ENCODE measurements around the gene GADD45G.

The GADD45G gene

DNA sequence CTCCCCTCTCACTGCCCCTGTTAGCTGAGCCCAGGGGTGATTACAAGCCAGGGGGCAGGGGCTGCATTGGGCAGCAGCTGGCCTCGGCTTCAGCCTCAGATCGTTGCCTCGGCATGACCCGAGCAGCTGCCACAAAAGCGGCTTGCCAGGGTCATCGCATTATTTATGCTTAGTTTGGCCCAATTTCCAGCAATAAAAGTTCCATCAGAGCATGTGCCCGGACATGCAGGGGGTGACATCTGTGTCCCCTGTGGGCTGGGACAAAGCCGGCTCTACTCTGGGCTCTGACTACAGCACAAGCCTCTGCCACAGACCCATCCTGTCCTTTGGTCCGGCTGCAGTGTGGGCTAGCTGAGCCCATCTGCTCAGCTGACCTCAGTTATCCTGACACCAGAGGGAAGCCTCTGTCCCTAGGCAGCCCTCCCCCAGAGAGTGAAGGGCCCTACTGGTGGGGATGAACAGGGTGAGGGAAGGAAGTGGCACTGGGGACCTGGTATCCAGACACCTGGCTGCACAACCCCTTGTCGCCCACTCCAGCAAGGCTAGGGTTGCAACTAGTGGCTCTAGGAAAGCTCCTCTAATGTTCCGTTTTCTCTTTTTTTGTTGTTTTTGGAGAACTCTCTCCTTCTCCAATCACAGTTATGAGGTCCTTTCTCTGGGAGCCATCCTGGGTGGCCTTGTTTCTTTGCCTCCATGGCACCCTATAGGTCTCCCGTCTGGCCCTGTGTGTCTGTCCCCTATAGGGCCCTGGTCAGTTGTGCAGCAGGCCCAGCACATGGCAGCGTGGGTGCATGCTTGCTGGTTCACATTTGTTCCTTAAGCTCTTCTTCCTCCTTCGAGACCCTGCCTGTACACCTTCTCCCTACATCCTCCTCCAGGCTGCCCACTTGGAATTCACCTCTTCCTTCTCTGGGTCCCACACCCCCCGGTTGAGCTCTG is 13.3 kb upstream of the GADD45G start:
- no peak for DNase-seq
- in situ Hi-C loops (cut with MboI; ENCODE audit: low pct_unique_long_range_greater_than_20kb, low sequenced_read_pairs) = loop anchor here (25.0 kb wide), 1 partner anchor 1271 kb away; no protein-coding TSS in a partner anchor

DNA sequence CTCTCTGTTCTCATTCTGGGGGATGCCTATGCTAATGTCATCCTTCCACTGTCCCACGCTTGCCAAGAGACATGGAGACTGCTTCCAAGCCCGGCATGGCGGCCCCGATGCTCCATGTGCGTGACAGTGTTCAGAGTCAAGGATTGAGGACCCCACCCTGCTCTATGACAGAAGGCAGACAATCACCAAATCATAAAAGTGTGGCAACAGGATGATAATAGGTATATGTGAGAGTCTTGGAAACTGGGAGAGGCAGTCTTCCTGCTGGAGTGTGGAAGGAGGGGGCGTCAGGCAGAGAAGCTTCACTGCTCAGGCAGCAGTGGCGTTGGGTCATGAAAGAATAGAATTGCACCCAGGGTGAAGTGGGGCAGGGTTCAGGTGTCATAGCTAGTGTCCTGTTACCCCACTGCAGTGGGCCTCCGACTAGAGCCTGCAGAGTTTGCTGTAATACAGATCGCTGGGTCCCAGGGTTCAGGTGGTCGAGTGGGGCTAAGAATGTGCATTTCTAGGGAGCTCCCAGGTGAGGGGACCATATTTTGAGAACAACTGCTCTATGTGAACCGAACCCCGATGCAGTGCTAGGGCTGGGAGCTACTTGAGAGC is 12.5 kb upstream of the GADD45G start:
- no peak for DNase-seq
- in situ Hi-C loops (cut with MboI; ENCODE audit: low pct_unique_long_range_greater_than_20kb, low sequenced_read_pairs) = loop anchor here (25.0 kb wide), 1 partner anchor 1270 kb away; no protein-coding TSS in a partner anchor

DNA sequence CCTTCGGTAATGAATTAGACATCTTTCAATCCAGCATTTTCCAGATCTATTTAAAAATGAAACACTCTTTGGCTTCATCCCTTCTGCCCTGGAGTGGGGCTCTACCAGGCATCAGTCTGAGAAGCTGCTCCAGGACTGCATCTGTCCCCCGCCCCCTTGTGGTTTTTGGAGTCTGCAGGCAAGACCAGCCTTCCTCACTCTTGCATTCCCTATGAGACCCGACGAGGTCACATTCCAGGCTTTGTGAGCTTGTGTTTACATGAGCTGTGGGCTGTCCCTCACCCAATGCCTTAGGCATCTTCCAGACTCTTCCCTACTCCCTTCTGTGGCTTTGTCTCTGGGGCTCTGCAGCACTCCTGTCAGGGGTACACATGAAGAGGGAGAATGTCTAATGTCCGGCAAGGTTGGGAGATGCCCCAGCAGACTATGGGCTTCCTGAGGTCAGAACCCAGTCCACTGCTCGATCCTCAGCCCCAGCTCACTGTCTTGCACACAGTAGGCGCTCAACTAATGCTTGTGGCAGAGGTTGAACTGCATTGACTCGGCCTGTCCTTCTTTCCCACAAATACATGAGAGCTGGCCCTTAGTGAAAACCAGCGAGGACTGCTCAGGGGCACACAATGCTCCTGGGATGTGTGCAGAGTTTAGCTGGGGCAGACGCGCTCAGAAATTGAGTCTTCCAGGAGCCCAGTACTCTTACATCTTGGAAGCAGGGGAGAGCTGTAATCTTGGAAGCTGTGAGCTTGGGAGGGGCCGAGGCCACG is 11.7 kb upstream of the GADD45G start:
- no peak for DNase-seq
- in situ Hi-C loops (cut with MboI; ENCODE audit: low pct_unique_long_range_greater_than_20kb, low sequenced_read_pairs) = loop anchor here (25.0 kb wide), 1 partner anchor 1269 kb away; no protein-coding TSS in a partner anchor

DNA sequence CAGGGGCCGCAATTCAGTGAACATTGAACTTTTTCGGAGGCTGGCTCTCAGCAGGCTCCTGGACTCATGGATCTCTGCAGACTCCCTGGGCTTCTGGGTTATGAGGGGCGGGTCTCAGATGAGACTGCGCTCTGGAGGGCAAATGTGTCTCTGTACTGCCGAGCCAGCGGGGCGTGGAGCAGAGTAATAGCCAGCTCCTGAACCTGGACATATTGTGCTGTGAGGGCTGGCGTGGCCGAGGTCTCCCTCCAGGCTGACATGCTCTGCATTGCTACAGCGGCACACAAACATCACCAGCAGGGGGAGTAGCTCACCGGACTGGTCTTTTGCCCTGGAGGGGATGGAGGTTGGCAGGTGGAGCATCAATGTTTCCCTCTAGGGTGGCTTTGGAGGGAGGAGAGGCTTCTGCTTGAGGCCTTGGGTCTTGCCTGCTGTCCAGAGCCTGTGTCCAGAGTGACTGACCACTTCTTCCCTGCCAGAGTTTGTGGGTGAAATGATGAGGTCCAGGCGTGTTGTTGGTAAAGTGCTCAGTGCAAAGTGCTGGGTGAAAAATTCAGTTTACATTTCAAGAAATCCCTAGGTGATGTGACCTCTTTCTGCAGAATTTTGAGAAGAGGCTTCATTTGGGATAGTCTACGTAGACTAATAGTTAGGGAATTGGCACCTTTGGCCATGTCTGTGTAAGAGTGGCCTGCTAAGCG is 10.9 kb upstream of the GADD45G start:
- in situ Hi-C loops (cut with MboI; ENCODE audit: low pct_unique_long_range_greater_than_20kb, low sequenced_read_pairs) = loop anchor here (25.0 kb wide), 1 partner anchor 1268 kb away; no protein-coding TSS in a partner anchor
- DNase-seq = peak; percentile 60

DNA sequence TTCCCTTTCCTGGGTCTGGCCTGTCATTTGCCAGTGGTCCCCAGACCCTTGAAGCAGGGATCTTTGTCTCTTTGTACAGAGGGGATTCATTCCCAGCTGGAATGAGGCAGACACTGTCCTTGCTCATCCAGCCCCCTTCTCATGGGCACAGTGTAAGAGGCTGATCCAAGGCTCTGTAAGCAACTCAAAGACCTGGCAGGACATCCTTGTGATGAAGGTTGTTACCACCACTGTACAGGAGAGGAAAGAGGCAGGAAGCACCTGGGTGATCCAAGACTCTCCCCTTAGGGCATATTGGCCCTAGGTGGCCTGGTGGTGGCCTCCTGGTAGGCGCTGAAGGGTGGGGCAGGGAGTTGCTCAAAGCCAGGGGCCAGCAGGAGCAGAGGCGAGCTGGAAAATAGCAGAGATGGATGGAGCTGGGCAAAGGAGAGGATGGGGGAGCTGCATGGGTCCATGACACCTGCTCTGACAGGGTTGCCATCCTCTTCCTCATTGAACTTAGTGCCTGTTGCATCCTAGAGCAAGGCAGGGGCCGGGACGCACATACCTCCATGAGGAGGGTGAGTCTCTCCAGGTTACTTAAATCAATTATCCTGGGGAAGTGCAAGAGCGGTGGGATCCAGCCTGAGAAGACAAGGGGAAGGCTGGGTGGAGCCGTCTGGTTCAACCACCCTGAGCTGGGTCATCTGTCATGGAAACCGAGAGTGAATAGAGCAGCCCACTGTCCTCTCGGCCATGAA is 9.8 kb upstream of the GADD45G start:
- in situ Hi-C loops (cut with MboI; ENCODE audit: low pct_unique_long_range_greater_than_20kb, low sequenced_read_pairs) = loop anchor here (25.0 kb wide), 1 partner anchor 1267 kb away; no protein-coding TSS in a partner anchor
- no peak for DNase-seq

DNA sequence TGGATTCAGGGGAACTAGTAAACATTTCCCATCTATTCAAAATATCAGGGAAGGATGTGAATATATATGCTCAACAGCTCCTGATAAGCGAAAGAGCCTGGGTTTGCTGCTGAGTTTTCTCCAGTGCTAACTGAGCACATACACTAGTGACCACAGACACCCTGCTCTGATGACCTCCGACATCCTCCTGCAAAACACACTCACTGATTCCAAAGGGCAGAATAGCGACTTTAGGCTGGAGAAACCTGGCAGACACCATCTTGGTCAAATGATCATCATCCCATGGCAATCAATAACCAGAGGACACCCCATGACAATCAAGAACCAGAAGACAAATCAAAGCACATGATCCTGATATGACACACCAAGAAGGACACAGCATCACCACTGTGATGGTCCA is 9.2 kb upstream of the GADD45G start:
- DNase-seq = no peak
- in situ Hi-C loops (cut with MboI; ENCODE audit: low pct_unique_long_range_greater_than_20kb, low sequenced_read_pairs) = loop anchor here (25.0 kb wide), 1 partner anchor 1267 kb away; no protein-coding TSS in a partner anchor

DNA sequence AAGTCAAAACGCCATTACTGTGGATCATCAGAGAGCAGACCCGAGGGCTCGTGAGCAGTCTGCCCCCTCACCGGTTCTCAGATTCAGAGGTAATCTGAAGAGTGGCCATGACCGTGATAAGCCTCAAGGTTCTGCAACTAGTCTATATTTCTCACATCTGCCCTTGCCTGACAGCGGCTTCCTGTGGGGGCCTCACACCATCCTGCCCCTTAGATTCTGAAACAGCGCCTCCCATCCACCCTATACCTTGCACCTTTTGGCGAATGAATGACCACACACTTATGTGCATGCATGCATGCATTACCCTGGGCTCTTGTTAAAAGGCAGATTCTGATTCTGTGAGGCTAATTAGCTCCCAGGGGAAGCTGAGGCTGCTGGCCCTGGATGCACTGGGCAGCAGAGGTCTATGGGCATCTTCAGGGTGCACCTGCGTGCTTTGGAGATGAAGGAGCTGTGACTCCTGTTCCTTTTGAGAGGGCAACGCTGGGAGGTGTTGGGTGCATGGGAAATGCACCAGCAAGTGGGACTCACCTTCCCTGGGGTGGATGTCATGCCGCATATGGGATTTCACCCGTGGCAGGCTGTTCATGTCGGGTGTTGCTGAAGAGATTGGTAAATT is 7.8 kb upstream of the GADD45G start:
- DNase-seq = no peak
- in situ Hi-C loops (cut with MboI; ENCODE audit: low pct_unique_long_range_greater_than_20kb, low sequenced_read_pairs) = loop anchor here (25.0 kb wide), 1 partner anchor 1265 kb away; no protein-coding TSS in a partner anchor

DNA sequence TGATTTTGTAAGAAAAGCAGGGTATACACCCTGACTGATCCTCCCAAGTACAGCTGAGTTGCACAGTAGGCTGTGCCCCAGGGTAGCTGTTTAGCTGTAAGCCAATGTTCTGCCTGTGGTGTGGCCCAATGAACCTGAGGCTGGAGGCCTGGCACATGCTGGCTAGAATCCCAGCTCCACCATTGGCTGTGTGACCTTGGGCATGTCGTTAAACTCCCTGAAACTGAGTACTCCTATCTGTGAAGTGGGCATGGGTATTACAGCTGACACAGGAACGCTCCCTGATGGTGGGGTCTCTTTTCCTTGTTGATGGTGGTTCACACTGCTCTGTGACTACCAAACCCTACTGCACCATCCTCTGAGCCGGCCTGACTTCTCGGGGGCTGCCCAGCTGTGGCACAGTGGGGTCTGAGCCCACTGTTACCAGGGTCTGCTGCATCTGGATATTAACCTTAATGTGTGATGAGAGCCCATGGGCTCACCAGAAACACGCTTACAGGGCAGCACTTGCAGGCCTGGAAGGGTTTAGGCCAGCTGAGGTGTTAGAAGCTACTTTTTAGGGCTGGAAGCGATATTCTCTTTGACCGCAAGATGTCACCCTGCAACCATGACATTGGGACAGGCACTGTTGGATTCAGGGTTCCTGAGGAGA is 7.0 kb upstream of the GADD45G start:
- peak; percentile 71 for DNase-seq

DNA sequence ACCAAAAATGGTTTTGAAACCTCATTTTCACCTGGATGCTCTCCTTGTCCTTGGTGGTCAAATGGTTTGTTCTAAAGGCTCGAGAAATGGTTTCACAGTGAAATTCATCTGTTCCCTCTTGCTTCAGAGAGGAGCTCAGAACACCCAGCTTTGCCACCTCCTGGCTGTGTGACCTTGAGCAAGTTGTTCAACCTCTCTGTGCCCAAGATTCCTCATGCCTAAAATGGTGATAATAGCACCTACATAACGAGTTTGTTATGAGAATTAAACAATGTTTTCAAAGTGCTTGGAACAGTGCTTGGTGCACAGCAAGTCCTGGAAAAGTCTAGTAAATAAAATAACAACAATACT is 6.5 kb upstream of the GADD45G start:
- in situ Hi-C loops (cut with MboI; ENCODE audit: low pct_unique_long_range_greater_than_20kb, low sequenced_read_pairs) = loop anchor here (25.0 kb wide), 1 partner anchor 1264 kb away; no protein-coding TSS in a partner anchor
- no peak for DNase-seq

More for the DNA sequence above, 7.0 kb upstream of the GADD45G start:
- in situ Hi-C loops (cut with MboI; ENCODE audit: low pct_unique_long_range_greater_than_20kb, low sequenced_read_pairs) = loop anchor here (25.0 kb wide), 1 partner anchor 1264 kb away; no protein-coding TSS in a partner anchor

DNA sequence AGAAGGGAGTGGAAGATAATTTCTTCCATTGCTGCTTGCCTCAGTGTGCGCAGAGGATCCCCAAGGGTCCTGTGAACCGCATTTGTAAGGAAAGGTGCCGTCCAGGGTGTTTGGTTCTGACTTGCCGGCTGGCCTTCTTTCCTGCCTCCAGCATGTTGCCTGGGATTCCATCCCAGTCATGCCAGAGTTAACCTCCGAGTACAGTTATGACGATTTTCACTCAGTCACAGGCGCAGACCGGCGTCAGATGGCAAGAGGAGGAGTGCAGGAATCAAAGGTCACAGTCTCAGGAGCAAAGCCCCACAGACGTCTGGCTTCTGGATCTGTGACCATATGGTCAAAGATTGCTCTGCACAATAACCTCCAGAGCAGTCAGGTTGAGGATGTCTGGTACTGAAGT is 5.9 kb upstream of the GADD45G start:
- DNase-seq = no peak
- in situ Hi-C loops (cut with MboI; ENCODE audit: low pct_unique_long_range_greater_than_20kb, low sequenced_read_pairs) = loop anchor here (25.0 kb wide), 1 partner anchor 1263 kb away; no protein-coding TSS in a partner anchor

DNA sequence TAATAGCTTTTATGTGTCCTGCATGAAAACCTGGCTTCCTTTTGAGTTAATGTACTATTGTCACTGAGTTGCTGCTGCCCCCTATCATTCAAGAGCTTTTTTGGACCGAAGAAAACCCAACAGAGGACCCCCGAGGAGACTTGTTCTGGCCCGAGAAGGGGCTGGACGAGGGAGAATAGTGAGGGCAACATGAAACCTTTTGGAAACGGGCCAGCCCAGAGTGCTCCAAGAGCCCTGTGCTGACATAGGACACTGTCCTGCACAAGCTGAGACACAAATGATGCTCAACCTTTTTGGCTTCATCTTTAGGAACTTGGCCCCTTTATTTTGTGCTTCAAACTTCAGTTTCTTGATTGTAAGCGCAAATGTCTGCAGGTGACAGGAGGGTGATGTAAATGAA is 4.0 kb upstream of the GADD45G start:
- in situ Hi-C loops (cut with MboI; ENCODE audit: low pct_unique_long_range_greater_than_20kb, low sequenced_read_pairs) = loop anchor here (10.0 kb wide), 1 partner anchor 504 kb away; no protein-coding TSS in a partner anchor
- DNase-seq = no peak

DNA sequence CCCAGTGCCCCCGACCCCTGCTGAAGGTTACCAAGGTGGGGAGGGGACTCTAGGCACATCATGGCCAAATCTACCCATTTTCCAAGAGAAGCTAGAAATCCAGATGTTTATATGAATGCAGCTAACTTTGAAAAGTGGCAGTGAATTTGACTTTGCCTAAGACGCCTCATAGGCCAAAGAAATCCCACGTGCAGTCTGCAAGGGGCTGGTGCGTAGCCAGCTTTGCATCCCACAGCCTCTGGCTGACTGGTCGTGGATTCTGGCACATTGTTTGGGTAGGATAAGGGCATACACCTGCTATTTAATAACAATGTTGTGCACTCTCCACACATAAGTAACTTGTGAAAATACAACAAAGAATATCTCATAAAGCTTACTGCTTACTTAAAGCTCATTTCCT is 3.5 kb upstream of the GADD45G start:
- in situ Hi-C loops (cut with MboI; ENCODE audit: low pct_unique_long_range_greater_than_20kb, low sequenced_read_pairs) = loop anchor here (10.0 kb wide), 1 partner anchor 503 kb away; no protein-coding TSS in a partner anchor
- DNase-seq = no peak

DNA sequence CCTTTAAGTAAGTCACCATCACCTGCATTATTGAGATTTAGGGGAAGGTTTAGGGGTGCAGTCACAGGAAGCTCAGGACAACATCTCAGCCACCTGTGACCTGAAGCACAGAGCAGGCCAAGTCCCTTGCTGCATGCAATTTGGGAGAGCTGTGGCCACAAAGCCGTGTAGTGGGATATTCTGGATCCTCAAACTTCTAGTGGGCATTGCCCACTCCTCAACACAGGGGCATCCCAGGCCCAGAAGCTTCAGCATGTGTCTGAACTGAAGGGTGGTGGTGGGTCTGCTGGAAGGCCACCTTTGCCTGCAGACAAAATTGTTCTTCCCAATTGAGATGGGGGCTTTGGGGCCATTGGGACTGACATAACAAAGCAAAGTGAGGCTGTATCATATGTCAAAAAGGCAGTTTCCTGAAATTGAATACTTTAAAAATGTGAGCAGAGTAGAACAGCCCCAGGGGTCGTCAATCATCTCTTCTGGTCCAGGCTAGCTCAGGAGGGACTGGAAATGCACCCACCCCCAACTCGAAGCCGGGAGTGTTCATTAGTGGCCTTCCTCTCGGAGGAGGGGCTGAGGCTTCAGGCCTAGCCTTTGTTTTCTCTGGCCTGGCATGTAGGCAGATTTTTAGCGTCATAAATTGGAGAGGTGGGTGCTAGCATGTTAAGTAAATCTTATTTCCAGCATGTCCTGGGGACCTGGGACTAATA is 2.8 kb upstream of the GADD45G start:
- in situ Hi-C loops (cut with MboI; ENCODE audit: low pct_unique_long_range_greater_than_20kb, low sequenced_read_pairs) = loop anchor here (10.0 kb wide), 1 partner anchor 503 kb away; no protein-coding TSS in a partner anchor
- no peak for DNase-seq

DNA sequence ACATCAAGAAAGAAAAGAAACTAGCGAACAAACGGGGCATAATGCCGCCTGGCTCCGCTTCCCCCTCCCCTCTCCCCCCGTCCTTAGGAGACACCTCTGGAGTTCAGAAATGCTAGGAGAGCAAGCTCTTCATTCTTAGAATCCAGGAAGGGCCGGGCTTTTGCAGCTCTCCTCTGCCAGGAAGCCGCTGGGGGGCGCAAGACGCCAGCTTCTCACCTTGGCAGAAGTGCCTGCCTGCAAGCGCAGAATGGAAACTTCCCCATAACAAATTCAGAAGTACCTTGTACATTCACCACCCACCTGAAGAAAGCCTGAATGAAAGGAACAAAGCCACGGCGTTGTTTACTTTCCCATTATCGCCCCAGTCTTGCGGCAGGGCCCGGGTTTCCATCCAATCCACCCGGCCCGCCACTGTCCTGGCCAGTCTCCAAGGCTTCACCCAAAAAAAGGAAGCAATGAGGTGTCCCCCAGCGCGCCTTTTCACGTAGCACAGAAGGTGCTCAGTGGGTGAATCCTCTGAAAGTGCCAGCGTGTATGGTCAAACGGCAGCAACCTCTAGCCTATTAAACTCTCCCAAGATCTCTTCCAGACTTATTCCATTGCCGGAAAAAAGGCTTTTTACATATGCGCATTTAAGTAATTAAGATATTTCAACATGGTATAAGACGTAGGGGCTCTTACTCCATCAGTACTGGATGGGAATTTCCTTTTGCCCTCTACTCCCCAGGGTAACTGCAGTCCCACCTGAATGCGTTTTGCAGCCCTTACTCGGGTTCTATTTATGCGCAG is 1.6 kb upstream of the GADD45G start:
- in situ Hi-C loops (cut with MboI; ENCODE audit: low pct_unique_long_range_greater_than_20kb, low sequenced_read_pairs) = loop anchor here (10.0 kb wide), 1 partner anchor 502 kb away; no protein-coding TSS in a partner anchor

More for the DNA sequence above, 1.6 kb upstream of the GADD45G start:
- DNase-seq = peak; percentile 87
